Right lobe of liver (tissue), 6 donors: ENCODE measurements around the gene DCDC2. TPM values are rescaled to one million over a fixed set of nuclear protein-coding genes. Genes with fewer than 3 reads are reported as not detected.
"Not testable (repeated sequence)": the region's sequence is repeated elsewhere in the genome, so short reads cannot be mapped to it uniquely, and the experiment has no call there.

Source experiments
- ATAC-seq, 4 donors: fragments of 200-7000 bp; cut with Tn5 transposase; one replicate each; pipeline ENCODE4 v1.9.1; 2020; ENCODE audit warnings: mild to moderate bottlenecking in 4 of 4, moderate library complexity in 4 of 4
- DNase-seq, 3 donors: peaks; one replicate each; pipeline ENCODE4 v3.0.0-alpha.2; 2020
- H3K27ac ChIP-seq, 3 donors: fragments of 200-600 bp; one replicate each; pipeline ENCODE4 v1.8.0; 2022
- H3K27me3 ChIP-seq, 2 donors: fragments of 200-600 bp; one replicate each; pipeline ENCODE4 v1.8.0; 2022
- H3K36me3 ChIP-seq, 4 donors: fragments of 200-600 bp; sonication (generic) in 1 of 4; one replicate each; pipeline versions ENCODE4 v1.5.1 to v1.8.0; 2017 to 2022; ENCODE audit warnings: control low read depth in 1 of 4
- H3K4me1 ChIP-seq, 4 donors: fragments of 200-600 bp; sonication (generic) in 1 of 4; one replicate each; pipeline versions ENCODE4 v1.5.1 to v1.8.0; 2017 to 2022; ENCODE audit warnings: control low read depth in 1 of 4
- H3K4me3 ChIP-seq, 3 donors: fragments of 200-600 bp; one replicate each; pipeline ENCODE4 v1.8.0; 2022
- H3K9me3 ChIP-seq, 4 donors: fragments of 200-600 bp; sonication (generic) in 1 of 4; one replicate each; pipeline versions ENCODE4 v1.5.1 to v1.8.0; 2017 to 2022; ENCODE audit warnings: control low read depth in 1 of 4
- CTCF ChIP-seq, 4 donors: fragments of 200-600 bp in 3 of 4; fragments of 450-650 bp in 1 of 4; IDR thresholded peaks; one replicate each; pipeline versions ENCODE4 v1.5.1 to v1.8.0; 2016 to 2022; ENCODE audit warnings: antibody characterized with exemption in 4 of 4, mild to moderate bottlenecking in 2 of 4
- POLR2A ChIP-seq: fragments of 450-650 bp; IDR thresholded peaks from one replicate; pipeline ENCODE4 v1.6.1; 2017; ENCODE audit warnings: antibody characterized with exemption, mild to moderate bottlenecking
- WGBS: methylation state at CpG from one replicate; pipeline ENCODE4 v1.1.6; 2018; ENCODE audit warnings: low coverage, low lambda C conversion rate; ENCODE audit not compliant: insufficient coverage; ENCODE audit errors: missing lambda C conversion rate; 5-methylcytosine and 5-hydroxymethylcytosine counted together
- intact Hi-C, 2 donors: fragments of 100-400 bp; cut with DNase I; formaldehyde crosslinking; loops; one replicate each; pipeline versions ENCODE4 v1.11.2 to v1.14.1; 2022
- total RNA-seq, 6 experiments: library from RNA; depleted of rRNA in 2 of 6; stranded (reverse); fragments of >200 nt in 2 of 6; fragmentation: NEBNext Ultra II Directional in 3 of 6; extraction: Animal tissue kit (Norgen Biotek cat#: 25700) in 3 of 6; gene quantifications; one replicate each; pipeline versions ENCODE4 v1.1.0 to v1.2.4, GENCODE V29; 2016 to 2023
- donor health status: DM: no; HTN: yes; CAD: no.
- donor health status: DM: no; HTN: no; CAD: no.
- donor health status: DM: no; HTN: no; CAD: no.
- donor health status: DM: no; HTN: yes; CAD: no.
- donor health status: DM: no; HTN: yes; CAD: no.

The DCDC2 gene
- total RNA-seq, 6 experiments from 2014 or later, result 0.68 to 3.8 (median 0.92) TPM

- no peak overlapping the region for H3K4me3 ChIP-seq
- H3K9me3 ChIP-seq, result no peaks in the 10 kb centered on the region
- no peak overlapping the region for H3K27ac ChIP-seq
- H3K36me3 ChIP-seq, result no peaks in the 10 kb centered on the region
- no peaks in the 10 kb centered on the region for H3K4me1 ChIP-seq
- ATAC-seq (no peak), DNase-seq (no peak)
- WGBS, result 70% methylated on average over 3 of the region's 3 CpGs
- TF ChIP-seq CTCF (IDR thresholded peaks at IDR 0.05), result no peak
- no peak for TF ChIP-seq POLR2A
- intact Hi-C loops, result no loop called here
- no peaks in the 10 kb centered on the region for H3K27me3 ChIP-seq
Measured at GRCh38 chr6:24219670-24220069, 138.2 kb downstream of the DCDC2 start.

- 67% methylated on average over 5 of the region's 5 CpGs for WGBS
- H3K4me1 ChIP-seq, result no peaks in the 10 kb centered on the region
- no peaks in the 10 kb centered on the region for H3K36me3 ChIP-seq
- no peaks in the 10 kb centered on the region for H3K27me3 ChIP-seq
- H3K27ac ChIP-seq, result no peak overlapping the region
- DNase-seq (no peak), ATAC-seq (no peak)
- no peaks in the 10 kb centered on the region for H3K9me3 ChIP-seq
- intact Hi-C loops, result no loop called here
- TF ChIP-seq CTCF (IDR thresholded peaks at IDR 0.05), result no peak
- TF ChIP-seq POLR2A, result no peak
- no peak overlapping the region for H3K4me3 ChIP-seq
Measured at GRCh38 chr6:24214984-24215383, 142.9 kb downstream of the DCDC2 start.

GRCh38 chr6:24207413-24207812, 150.4 kb downstream of the DCDC2 start:
- Histone ChIP-seq H3K27ac (no peak overlapping the region), H3K4me1 (no peaks in the 10 kb centered on the region), H3K9me3 (no peaks in the 10 kb centered on the region), H3K36me3 (no peaks in the 10 kb centered on the region), H3K27me3 (no peaks in the 10 kb centered on the region), H3K4me3 (no peak overlapping the region)
- no peak for ATAC-seq
- intact Hi-C loops, result no loop called here
- no peak for DNase-seq
- TF ChIP-seq POLR2A (no peak), CTCF (IDR thresholded peaks at IDR 0.05) (no peak)
- 78% methylated on average over 4 of the region's 4 CpGs for WGBS

GRCh38 chr6:24205020-24205492, 152.8 kb downstream of the DCDC2 start:
- 1% methylated on average over 4 of the region's 4 CpGs for WGBS
- ATAC-seq, result peak; percentile 58 to 71 (median 64)
- Histone ChIP-seq H3K9me3 (no peaks in the 10 kb centered on the region), H3K27ac (no peak overlapping the region), H3K27me3 (no peaks in the 10 kb centered on the region), H3K4me1 (no peaks in the 10 kb centered on the region), H3K36me3 (no peaks in the 10 kb centered on the region), H3K4me3 (no peak overlapping the region)
- no peak for DNase-seq
- intact Hi-C loops, result no loop called here
- TF ChIP-seq CTCF (IDR thresholded peaks at IDR 0.05) (peak; percentile 37 to 59 (median 58)), POLR2A (no peak)

GRCh38 chr6:24204113-24204512, 153.7 kb downstream of the DCDC2 start:
- H3K27ac ChIP-seq, H3K27me3 ChIP-seq, ATAC-seq, H3K4me3 ChIP-seq, DNase-seq, H3K4me1 ChIP-seq, H3K9me3 ChIP-seq, intact Hi-C loops, H3K36me3 ChIP-seq: not testable (repeated sequence)
- WGBS, result 97% methylated on average over 3 of the region's 3 CpGs
